Lower lobe of right lung (tissue), 2 donors: ENCODE results near the gene UBE2I. TPM values are rescaled to one million over a fixed set of nuclear protein-coding genes. Genes with fewer than 3 reads are reported as not detected.

Experiments used
- ATAC-seq, 2 donors: fragments of 200-7000 bp; cut with Tn5 transposase; one replicate each; pipeline ENCODE4 v1.9.1; 2020 to 2022; ENCODE audit warnings: mild to moderate bottlenecking in 2 of 2, moderate library complexity in 2 of 2
- DNase-seq: peaks from one replicate; pipeline ENCODE4 v3.0.0-alpha.2; 2020
- H3K27ac ChIP-seq: fragments of 200-600 bp; one replicate; pipeline ENCODE4 v1.8.0; 2022
- H3K27me3 ChIP-seq: fragments of 200-600 bp; one replicate; pipeline ENCODE4 v1.8.0; 2022; ENCODE audit warnings: low read depth
- H3K36me3 ChIP-seq: fragments of 200-600 bp; one replicate; pipeline ENCODE4 v1.8.0; 2022; ENCODE audit warnings: mild to moderate bottlenecking
- H3K4me1 ChIP-seq: fragments of 200-600 bp; one replicate; pipeline ENCODE4 v1.8.0; 2022
- H3K4me3 ChIP-seq: fragments of 200-600 bp; one replicate; pipeline ENCODE4 v1.8.0; 2022; ENCODE audit warnings: mild to moderate bottlenecking
- H3K9me3 ChIP-seq: fragments of 200-600 bp; one replicate; pipeline ENCODE4 v1.8.0; 2022
- intact Hi-C: fragments of 100-400 bp; cut with DNase I; formaldehyde crosslinking; loops from one replicate; pipeline ENCODE4 v1.11.0; 2022
- total RNA-seq: library from RNA; stranded (reverse); fragmentation: NEBNext Ultra II Directional; extraction: Animal tissue kit (Norgen Biotek cat#: 25700); gene quantifications from one replicate; pipeline ENCODE4 v1.2.1, GENCODE V29; 2021
- TF ChIP-seq, protein P1 (sequence below): fragments of 200-600 bp; IDR thresholded peaks from one replicate; pipeline ENCODE4 v1.8.0; 2022; ENCODE audit warnings: antibody characterized with exemption, mild to moderate bottlenecking
- donor health status: DM: no; HTN: yes; CAD: no; lungs with severe emphysema.

UBE2I gene
- total RNA-seq, 1 donor from 2014 or later: 93.4 TPM

GRCh38 chr16:1306334-1306733 is 3.1 kb upstream of the UBE2I start:
- Histone ChIP-seq H3K4me3 (no peak overlapping the region), H3K27me3 (peaks cover 2% of the 10 kb centered on the region), H3K9me3 (no peaks in the 10 kb centered on the region), H3K4me1 (peaks cover 10% of the 10 kb centered on the region), H3K27ac (no peak overlapping the region), H3K36me3 (no peaks in the 10 kb centered on the region)
- intact Hi-C loops: no loop called here
- no peak for ATAC-seq
- TF ChIP-seq, protein P1, sequence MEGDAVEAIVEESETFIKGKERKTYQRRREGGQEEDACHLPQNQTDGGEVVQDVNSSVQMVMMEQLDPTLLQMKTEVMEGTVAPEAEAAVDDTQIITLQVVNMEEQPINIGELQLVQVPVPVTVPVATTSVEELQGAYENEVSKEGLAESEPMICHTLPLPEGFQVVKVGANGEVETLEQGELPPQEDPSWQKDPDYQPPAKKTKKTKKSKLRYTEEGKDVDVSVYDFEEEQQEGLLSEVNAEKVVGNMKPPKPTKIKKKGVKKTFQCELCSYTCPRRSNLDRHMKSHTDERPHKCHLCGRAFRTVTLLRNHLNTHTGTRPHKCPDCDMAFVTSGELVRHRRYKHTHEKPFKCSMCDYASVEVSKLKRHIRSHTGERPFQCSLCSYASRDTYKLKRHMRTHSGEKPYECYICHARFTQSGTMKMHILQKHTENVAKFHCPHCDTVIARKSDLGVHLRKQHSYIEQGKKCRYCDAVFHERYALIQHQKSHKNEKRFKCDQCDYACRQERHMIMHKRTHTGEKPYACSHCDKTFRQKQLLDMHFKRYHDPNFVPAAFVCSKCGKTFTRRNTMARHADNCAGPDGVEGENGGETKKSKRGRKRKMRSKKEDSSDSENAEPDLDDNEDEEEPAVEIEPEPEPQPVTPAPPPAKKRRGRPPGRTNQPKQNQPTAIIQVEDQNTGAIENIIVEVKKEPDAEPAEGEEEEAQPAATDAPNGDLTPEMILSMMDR: no peak
- DNase-seq: no peak

GRCh38 chr16:1308036-1308976 is 1.1 kb upstream of the UBE2I start:
- H3K4me3 ChIP-seq: peak overlapping the region; percentile 79
- TF ChIP-seq, protein P1: no peak
- H3K27me3 ChIP-seq: no peaks in the 10 kb centered on the region
- H3K9me3 ChIP-seq: no peaks in the 10 kb centered on the region
- peaks cover 28% of the 10 kb centered on the region for H3K4me1 ChIP-seq
- H3K27ac ChIP-seq: peak overlapping the region; percentile 100
- ATAC-seq (peak; percentile 47 to 60), DNase-seq (no peak)
- H3K36me3 ChIP-seq: peaks cover 9% of the 10 kb centered on the region
- intact Hi-C loops: no loop called here

DNA sequence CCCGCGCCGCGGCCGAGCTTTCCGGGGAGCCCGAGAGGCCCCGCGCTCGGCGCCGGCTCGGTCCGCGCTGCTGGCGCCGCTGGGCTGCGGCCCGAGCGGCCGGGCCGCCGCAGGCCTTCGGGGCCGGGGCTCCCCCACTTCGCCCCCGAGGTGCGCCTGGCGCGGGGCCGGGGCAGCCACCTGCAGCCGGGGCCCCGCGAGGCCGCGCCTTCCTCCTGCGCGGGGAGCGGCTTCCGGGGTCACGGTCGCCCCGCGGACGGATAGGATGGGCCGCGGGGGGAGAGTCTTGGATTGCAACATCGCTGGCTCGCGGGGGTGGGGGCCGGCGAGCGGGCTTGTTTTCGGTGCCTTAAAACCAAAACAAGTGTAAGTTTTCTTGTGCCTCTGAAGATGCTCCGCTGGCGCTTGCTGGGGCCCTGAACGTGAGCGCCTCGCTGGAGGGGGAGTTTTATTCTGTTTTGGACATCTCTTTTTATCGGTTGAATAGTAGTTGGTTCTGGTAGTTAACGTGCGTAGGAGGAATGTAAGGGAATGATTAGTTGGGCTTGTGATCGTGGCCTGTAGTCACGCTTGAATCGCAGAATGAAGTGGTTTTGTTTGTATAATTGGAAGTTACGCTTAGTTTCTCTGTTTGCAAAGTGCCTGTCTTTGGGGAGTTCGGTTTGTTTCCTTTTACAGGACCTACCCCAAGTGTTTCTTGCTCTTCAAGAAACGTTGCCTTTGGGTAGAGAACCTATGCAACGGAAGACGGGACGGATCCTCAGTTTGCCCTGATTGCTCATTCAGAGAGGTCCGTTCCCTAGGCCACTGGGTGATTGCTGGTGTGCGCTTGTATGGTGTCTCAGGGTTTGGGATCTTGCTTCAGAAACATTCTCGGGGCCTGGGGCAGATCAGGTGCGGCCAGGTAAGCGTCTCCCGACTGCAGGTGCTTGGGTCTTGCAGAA is 724 bp downstream of the UBE2I start:
- DNase-seq: peak; percentile 73
- no peaks in the 10 kb centered on the region for H3K9me3 ChIP-seq
- no peak for ATAC-seq
- intact Hi-C loops: no loop called here
- H3K4me3 ChIP-seq: peak overlapping the region; percentile 79
- TF ChIP-seq, protein P1: no peak
- H3K27me3 ChIP-seq: no peaks in the 10 kb centered on the region
- H3K4me1 ChIP-seq: peaks cover 28% of the 10 kb centered on the region
- peaks cover 28% of the 10 kb centered on the region for H3K36me3 ChIP-seq
- H3K27ac ChIP-seq: peak overlapping the region; percentile 74

- H3K27me3 ChIP-seq: no peaks in the 10 kb centered on the region
- H3K4me1 ChIP-seq: peaks cover 28% of the 10 kb centered on the region
- DNase-seq (no peak), ATAC-seq (no peak)
- H3K36me3 ChIP-seq: peaks cover 34% of the 10 kb centered on the region
- peak overlapping the region; percentile 74 for H3K27ac ChIP-seq
- H3K9me3 ChIP-seq: no peaks in the 10 kb centered on the region
- intact Hi-C loops: no loop called here
- peak overlapping the region; percentile 79 for H3K4me3 ChIP-seq
- TF ChIP-seq, protein P1: no peak
Observed at GRCh38 chr16:1310832-1311200, 1.4 kb downstream of the UBE2I start.

DNA sequence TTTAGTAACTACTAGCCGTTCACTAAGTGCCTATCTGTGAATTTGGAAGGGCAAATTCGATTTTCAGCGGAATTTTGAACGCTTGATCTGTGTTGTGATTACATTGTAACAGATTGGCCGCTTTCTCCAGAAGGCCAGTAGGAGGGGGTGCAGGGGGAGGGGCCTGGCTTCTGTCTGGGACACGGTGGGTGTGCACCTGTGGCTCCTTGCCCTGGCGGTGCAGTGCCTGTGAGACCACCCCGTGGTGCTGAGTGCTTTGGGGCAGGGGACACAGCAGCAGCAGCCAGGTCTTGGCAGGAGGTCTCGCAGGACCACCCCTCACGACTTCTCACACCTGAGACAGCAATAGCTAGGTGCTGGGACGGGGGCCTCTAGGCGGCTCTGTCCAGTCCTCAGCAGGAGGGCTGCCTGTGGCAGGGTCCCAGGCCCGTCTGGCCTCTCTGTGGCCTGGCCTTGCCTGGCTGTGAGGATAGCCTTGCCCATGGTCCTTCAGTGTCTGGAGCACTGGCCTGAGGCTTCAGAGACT is 1.8 kb downstream of the UBE2I start:
- no peak for DNase-seq
- intact Hi-C loops: no loop called here
- TF ChIP-seq, protein P1: no peak
- Histone ChIP-seq H3K4me3 (peak overlapping the region; percentile 79), H3K9me3 (no peaks in the 10 kb centered on the region), H3K4me1 (peaks cover 28% of the 10 kb centered on the region), H3K27me3 (no peaks in the 10 kb centered on the region), H3K36me3 (peaks cover 39% of the 10 kb centered on the region), H3K27ac (peak overlapping the region; percentile 32)
- no peak for ATAC-seq
